IMR-90 (cell line): Measurements from ENCODE around the gene BOLL. TPM values are rescaled to one million over a fixed set of nuclear protein-coding genes. Genes with fewer than 3 reads are reported as not detected.
"Not testable (repeated sequence)": the region's sequence is repeated elsewhere in the genome, so short reads cannot be mapped to it uniquely, and the experiment has no call there.

Experiments used
- ATAC-seq: fragments of 200-7000 bp; cut with Tn5 transposase; 2 replicates; pipeline ENCODE4 v1.9.1; 2020; ENCODE audit warnings: low read depth, mild to moderate bottlenecking, moderate library complexity
- BruUV-seq: library from RNA; stranded (reverse); fragments of 400-500 nt; replicated peaks from 2 replicates; lab custom pipeline; 2021; lab: Mats Ljungman, UMichigan
- CTCF ChIA-PET: fragments of 300-600 bp; formaldehyde crosslinking; extraction: SDS; loops from one replicate; lab custom pipeline; 2021; ENCODE audit warnings: antibody characterized with exemption; lab: Yijun Ruan, JAX
- POLR2A ChIA-PET: fragments of 300-600 bp; sonication (Branson Sonifier 250); formaldehyde crosslinking; loops from one replicate; lab custom pipeline; 2022; ENCODE audit warnings: antibody characterized with exemption; ENCODE audit not compliant: unreplicated experiment; lab: Charles Lee
- DNase-seq: peaks from one replicate; pipeline ENCODE4 v3.0.0; 2013
- H2AFZ ChIP-seq: replicated peaks from 2 replicates; pipeline ENCODE3; 2013; ENCODE audit warnings: low read length, mild to moderate bottlenecking; ENCODE audit not compliant: poor library complexity
- H2AK5ac ChIP-seq: 2 replicates; pipeline ENCODE4 v1.6.1; 2013; ENCODE audit warnings: low read depth, low read length, inconsistent platforms
- H2AK9ac ChIP-seq: replicated peaks from 2 replicates; pipeline ENCODE3; 2013; ENCODE audit warnings: mild to moderate bottlenecking, low read depth, low read length, moderate library complexity; ENCODE audit not compliant: poor library complexity
- H2BK120ac ChIP-seq: 2 replicates; pipeline ENCODE4 v1.6.1; 2013; ENCODE audit warnings: low read depth, low read length, inconsistent platforms
- H2BK15ac ChIP-seq: 3 replicates; pipeline ENCODE4 v1.6.1; 2013; ENCODE audit warnings: low read depth, low read length, inconsistent platforms
- H2BK20ac ChIP-seq: 2 replicates; pipeline ENCODE4 v1.6.1; 2013; ENCODE audit warnings: low read depth, mild to moderate bottlenecking, inconsistent platforms, low read length, moderate library complexity
- H2BK5ac ChIP-seq: 2 replicates; pipeline ENCODE4 v1.6.1; 2013; ENCODE audit warnings: mild to moderate bottlenecking, low read depth, low read length, inconsistent platforms; ENCODE audit not compliant: poor library complexity, severe bottlenecking
- H3K14ac ChIP-seq: replicated peaks from 2 replicates; pipeline ENCODE4 v1.6.1; 2013; ENCODE audit warnings: low read depth, low read length, inconsistent platforms
- H3K18ac ChIP-seq: 2 replicates; pipeline ENCODE4 v1.6.1; 2013; ENCODE audit warnings: low read depth, low read length, control low read depth
- H3K23ac ChIP-seq: 2 replicates; pipeline ENCODE4 v1.6.1; 2013; ENCODE audit warnings: low read depth, low read length, inconsistent platforms
- H3K27ac ChIP-seq: 2 replicates; pipeline ENCODE4 v1.5.1; 2013; ENCODE audit warnings: mild to moderate bottlenecking, control low read depth, low read length; ENCODE audit not compliant: insufficient read depth
- H3K27me3 ChIP-seq: 2 replicates; pipeline ENCODE4 v1.6.1; 2013; ENCODE audit warnings: low read length; ENCODE audit not compliant: control insufficient read depth, insufficient read depth
- H3K36me3 ChIP-seq: 2 replicates; pipeline ENCODE4 v1.6.1; 2013; ENCODE audit warnings: low read length, mixed read lengths; ENCODE audit not compliant: control insufficient read depth, insufficient read depth
- H3K4ac ChIP-seq: 2 replicates; pipeline ENCODE4 v1.6.1; 2013; ENCODE audit warnings: low read depth, low read length, inconsistent platforms
- H3K4me1 ChIP-seq: 2 replicates; pipeline ENCODE4 v1.6.1; 2013; ENCODE audit warnings: low read length, mixed read lengths; ENCODE audit not compliant: control insufficient read depth, insufficient read depth
- H3K4me2 ChIP-seq: 2 replicates; pipeline ENCODE4 v1.6.1; 2013; ENCODE audit warnings: low read depth, mild to moderate bottlenecking, control low read depth, low read length, moderate library complexity
- H3K4me3 ChIP-seq: 2 replicates; pipeline ENCODE4 v1.5.1; 2013; ENCODE audit warnings: low read depth, mild to moderate bottlenecking, control low read depth, low read length, moderate library complexity; ENCODE audit not compliant: insufficient read depth
- H3K56ac ChIP-seq: 2 replicates; pipeline ENCODE4 v1.6.1; 2013; ENCODE audit warnings: low read length, inconsistent platforms; ENCODE audit not compliant: insufficient read depth; ENCODE audit errors: extremely low read depth
- H3K79me1 ChIP-seq, 2 experiments: 2 replicates each; pipeline ENCODE4 v1.6.1; 2013; ENCODE audit warnings: low read length in 2 of 2, inconsistent platforms in 1 of 2, low read depth in 1 of 2
- H3K9ac ChIP-seq: 2 replicates; pipeline ENCODE4 v1.6.1; 2013; ENCODE audit warnings: low read depth, low read length, control low read depth
- H3K9me1 ChIP-seq: 2 replicates; pipeline ENCODE4 v1.6.1; 2013; ENCODE audit warnings: low read length, inconsistent platforms; ENCODE audit not compliant: insufficient read depth
- H3K9me3 ChIP-seq: 2 replicates; pipeline ENCODE4 v1.6.1; 2013; ENCODE audit warnings: low read length; ENCODE audit not compliant: control insufficient read depth, insufficient read depth
- H4K20me1 ChIP-seq: 2 replicates; pipeline ENCODE4 v1.6.1; 2013; ENCODE audit warnings: low read length, inconsistent platforms; ENCODE audit not compliant: insufficient read depth
- H4K5ac ChIP-seq: 2 replicates; pipeline ENCODE4 v1.6.1; 2013; ENCODE audit warnings: mild to moderate bottlenecking, low read depth, low read length, control low read depth
- H4K8ac ChIP-seq, 2 experiments: 2 replicates each; pipeline ENCODE4 v1.6.1; 2013; ENCODE audit warnings: low read depth in 2 of 2, low read length in 2 of 2, control low read depth in 1 of 2, inconsistent platforms in 1 of 2
- H4K91ac ChIP-seq: 2 replicates; pipeline ENCODE4 v1.6.1; 2013; ENCODE audit warnings: low read depth, low read length, inconsistent platforms; ENCODE audit not compliant: insufficient read depth
- WGBS, 2 experiments: methylation state at CpG; one replicate each; pipeline versions ENCODE4 v1.1.5 to v1.1.7; 2013; ENCODE audit warnings: missing lambda C conversion rate in 2 of 2; ENCODE audit not compliant: insufficient read length in 1 of 2; ENCODE audit errors: extremely low coverage in 2 of 2; 5-methylcytosine and 5-hydroxymethylcytosine counted together
- dilution Hi-C: fragments of 300-500 bp; cut with HindIII; formaldehyde crosslinking; loops from one replicate; pipeline ENCODE4 v1.14.3; 2018; ENCODE audit warnings: low sequenced_read_pairs; ENCODE audit not compliant: unreplicated experiment
- in situ Hi-C: fragments of 300-500 bp; cut with MboI; formaldehyde crosslinking; loops from 3 replicates; pipeline ENCODE4 v1.14.3; 2019; ENCODE audit warnings: low sequenced_read_pairs, inconsistent platforms, mixed read lengths
- intact Hi-C: fragments of 100-400 bp; cut with micrococcal nuclease; formaldehyde crosslinking; loops from 2 replicates; pipeline ENCODE4 v1.10.0; 2022
- polyA plus RNA-seq, 3 experiments: library from polyadenylated mRNA; depleted of rRNA; stranded (reverse); fragments of >200 nt; gene quantifications; 2 replicates each; pipeline ENCODE4 v1.2.3, GENCODE V29; 2012; ENCODE audit warnings: low replicate concordance in 1 of 3
- total RNA-seq: library from RNA; depleted of rRNA; stranded (reverse); fragments of >200 nt; gene quantifications from 2 replicates; pipeline ENCODE4 v1.2.3, GENCODE V29; 2012

The BOLL gene
- total and polyA plus RNA-seq, 2 of the 4 experiments (the other 2 are of a cell fraction): not detected

- H2BK15ac ChIP-seq, H3K23ac ChIP-seq, H3K4ac ChIP-seq, H3K9ac ChIP-seq, H3K18ac ChIP-seq, H2AK9ac ChIP-seq, H3K4me1 ChIP-seq, H3K36me3 ChIP-seq, DNase-seq, H3K4me2 ChIP-seq, H4K5ac ChIP-seq, intact Hi-C loops, H3K27me3 ChIP-seq, H4K91ac ChIP-seq, H2BK20ac ChIP-seq, H4K20me1 ChIP-seq, H3K4me3 ChIP-seq, BruUV-seq, H4K8ac ChIP-seq, H2AK5ac ChIP-seq, H3K9me1 ChIP-seq, POLR2A ChIA-PET, H3K14ac ChIP-seq, H2BK120ac ChIP-seq, dilution Hi-C loops, ATAC-seq, H3K79me1 ChIP-seq, H2BK5ac ChIP-seq, H3K56ac ChIP-seq, in situ Hi-C loops, H3K9me3 ChIP-seq, H2AFZ ChIP-seq, H3K27ac ChIP-seq, CTCF ChIA-PET: not testable (repeated sequence)
- WGBS, 2 experiments: no CpG with 5 or more reads among the region's 30 CpGs
These were observed 89.1 kb downstream of the BOLL start for GRCh38 chr2:197695971-197696370.

DNA sequence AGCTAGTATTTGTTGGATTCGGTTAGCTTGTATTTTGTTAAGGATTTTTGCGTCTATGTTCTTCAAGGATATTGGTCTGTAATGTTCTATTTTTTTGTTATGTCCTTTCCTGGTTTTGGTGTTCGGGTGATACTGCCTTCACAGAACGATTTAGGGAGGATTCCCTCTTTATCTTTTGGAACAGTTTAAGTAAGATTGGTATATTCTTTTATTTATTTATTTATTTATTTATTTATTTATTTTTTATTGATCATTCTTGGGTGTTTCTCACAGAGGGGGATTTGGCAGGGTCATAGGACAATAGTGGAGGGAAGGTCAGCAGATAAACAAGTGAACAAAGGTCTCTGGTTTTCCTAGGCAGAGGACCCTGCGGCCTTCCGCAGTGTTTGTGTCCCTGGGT lies 89.9 kb downstream of the BOLL start:
- intact Hi-C loops, H4K91ac ChIP-seq, H2BK120ac ChIP-seq, H2AFZ ChIP-seq, H4K5ac ChIP-seq, H2AK5ac ChIP-seq, H4K20me1 ChIP-seq, H3K18ac ChIP-seq, BruUV-seq, H2BK15ac ChIP-seq, H3K23ac ChIP-seq, H2BK5ac ChIP-seq, H3K79me1 ChIP-seq, CTCF ChIA-PET, H3K56ac ChIP-seq, dilution Hi-C loops, H3K4ac ChIP-seq, H3K4me1 ChIP-seq, H3K9me3 ChIP-seq, ATAC-seq, H3K27me3 ChIP-seq, DNase-seq, H2BK20ac ChIP-seq, H2AK9ac ChIP-seq, H3K9me1 ChIP-seq, H3K27ac ChIP-seq, H3K14ac ChIP-seq, H3K36me3 ChIP-seq, H3K9ac ChIP-seq, H3K4me3 ChIP-seq, in situ Hi-C loops, H3K4me2 ChIP-seq, H4K8ac ChIP-seq: not testable (repeated sequence)
- no CpG with 5 or more reads among the region's 6 CpGs for WGBS, 2 experiments
- POLR2A ChIA-PET: interaction anchor here (0.6 kb wide), 1 partner anchor 159 kb away, joined by 3 read pairs; no protein-coding TSS in a partner anchor
